CD4-positive, CD25-positive, alpha-beta regulatory T cell (primary cell): Measurements from ENCODE around the gene RPL10A. TPM values are rescaled to one million over a fixed set of nuclear protein-coding genes. Genes with fewer than 3 reads are reported as not detected.

Source experiments
- ATAC-seq, 2 donors: fragments of 150-1000 bp; cut with Tn5 transposase; one replicate each; pipeline ENCODE4 v1.10.0; 2021; ENCODE audit warnings: low read depth in 2 of 2, moderate number of reproducible peaks in 2 of 2, moderate library complexity in 1 of 2
- DNase-seq, 3 donors: peaks; one replicate each; pipeline versions ENCODE4 v3.0.0 to v3.0.0-alpha.2; 2012 to 2022; ENCODE audit warnings: mixed read lengths in 1 of 3
- H3K27ac ChIP-seq: one replicate; pipeline ENCODE4 v1.7.0; 2013; ENCODE audit warnings: mild to moderate bottlenecking, low read length; ENCODE audit not compliant: insufficient read depth, poor library complexity, severe bottlenecking
- H3K27me3 ChIP-seq: one replicate; pipeline ENCODE4 v1.7.0; 2013; ENCODE audit warnings: low read length; ENCODE audit not compliant: control insufficient read depth, insufficient read depth
- H3K36me3 ChIP-seq: one replicate; pipeline ENCODE4 v1.7.0; 2013; ENCODE audit warnings: mild to moderate bottlenecking, low read length, moderate library complexity; ENCODE audit not compliant: control insufficient read depth, insufficient read depth
- H3K4me1 ChIP-seq: 2 replicates; pipeline ENCODE4 v1.7.0; 2013; ENCODE audit warnings: mild to moderate bottlenecking, low read length; ENCODE audit not compliant: insufficient read depth, control insufficient read depth, poor library complexity, severe bottlenecking
- H3K4me3 ChIP-seq: one replicate; pipeline ENCODE4 v1.7.0; 2013; ENCODE audit warnings: low read depth, mild to moderate bottlenecking, low read length, moderate library complexity
- H3K9me3 ChIP-seq, 2 experiments: 1 replicate in 1 of 2; 2 replicates in 1 of 2; pipeline ENCODE4 v1.7.0; 2013; ENCODE audit warnings: low read length in 2 of 2, mild to moderate bottlenecking in 1 of 2, moderate library complexity in 1 of 2; ENCODE audit not compliant: control insufficient read depth in 2 of 2
- H3K27ac Mint-ChIP-seq, 3 donors: one replicate each; pipeline ENCODE4 v1.8.0; 2020 to 2022; ENCODE audit warnings: mild to moderate bottlenecking in 3 of 3, mixed read lengths in 3 of 3, moderate library complexity in 2 of 3
- H3K27me3 Mint-ChIP-seq: one replicate; pipeline ENCODE4 v1.8.0; 2022; ENCODE audit warnings: mild to moderate bottlenecking, mixed read lengths
- H3K36me3 Mint-ChIP-seq: one replicate; pipeline ENCODE4 v1.8.0; 2020; ENCODE audit warnings: mixed read lengths
- H3K4me1 Mint-ChIP-seq, 4 donors: one replicate each; pipeline ENCODE4 v1.8.0; 2020 to 2022; ENCODE audit warnings: mixed read lengths in 4 of 4, mild to moderate bottlenecking in 1 of 4
- H3K4me3 Mint-ChIP-seq, 4 donors: one replicate each; pipeline ENCODE4 v1.8.0; 2020 to 2022; ENCODE audit warnings: mild to moderate bottlenecking in 4 of 4, mixed read lengths in 4 of 4, moderate library complexity in 3 of 4
- H3K9me3 Mint-ChIP-seq, 7 donors: one replicate each; pipeline ENCODE4 v1.8.0; 2020 to 2022; ENCODE audit warnings: mixed read lengths in 7 of 7, mild to moderate bottlenecking in 3 of 7, moderate library complexity in 2 of 7
- polyA plus RNA-seq, 4 donors: library from polyadenylated mRNA; unstranded; fragments of 300-500 nt; fragmentation: Illumina TruSeq; gene quantifications; one replicate each; pipeline ENCODE4 v1.2.3, GENCODE V29; 2021
- total RNA-seq: library from RNA; stranded (reverse); gene quantifications from one replicate; pipeline ENCODE4 v1.2.3, GENCODE V29; 2022

Gene RPL10A
- total and polyA plus RNA-seq, 5 donors from 2014 or later, result 848 to 1,343 (median 1,161) TPM

- Histone ChIP-seq H3K4me1 (peaks cover 17% of the 10 kb centered on the region), H3K36me3 (no peaks in the 10 kb centered on the region), H3K9me3 (no peaks in the 10 kb centered on the region), H3K27ac (no peak overlapping the region), H3K27me3 (peaks cover 10% of the 10 kb centered on the region), H3K4me3 (no peak overlapping the region)
- Mint-ChIP-seq H3K9me3 (peaks cover 0 to 2% (median 0%) of the 10 kb centered on the region in 7 donors), H3K27me3 (peaks cover 28% of the 10 kb centered on the region), H3K4me3 (peak overlapping the region; percentile 81 to 90 (median 84)), H3K36me3 (no peaks in the 10 kb centered on the region), H3K4me1 (peaks cover 0 to 24% (median 5%) of the 10 kb centered on the region in 4 donors), H3K27ac (peak overlapping the region in 1 of 3 donors; percentile 47)
- DNase-seq (no peak), ATAC-seq (no peak)
Measured at GRCh38 chr6:35496036-35496840, 28.0 kb downstream of the RPL10A start.

- H3K27me3 ChIP-seq, result peaks cover 10% of the 10 kb centered on the region
- Mint-ChIP-seq H3K27ac (peak within 1 kb of the TSS in 2 of 3 donors; percentile 47 to 66), H3K9me3 (peaks cover 0 to 2% (median 0%) of the 10 kb centered on the region in 7 donors), H3K4me1 (peaks cover 0 to 24% (median 5%) of the 10 kb centered on the region in 4 donors), H3K4me3 (peak within 1 kb of the TSS; percentile 81 to 91 (median 85)), H3K36me3 (no peaks in the 10 kb centered on the region), H3K27me3 (peaks cover 28% of the 10 kb centered on the region)
- peaks cover 17% of the 10 kb centered on the region for H3K4me1 ChIP-seq
- no peaks in the 10 kb centered on the region for H3K36me3 ChIP-seq
- no peak within 1 kb of the TSS for H3K4me3 ChIP-seq
- no peak within 1 kb of the TSS for H3K27ac ChIP-seq
- ATAC-seq (peak; percentile 59 to 62), DNase-seq (peak; percentile 29 to 52 (median 44))
- H3K9me3 ChIP-seq, result no peaks in the 10 kb centered on the region
Measured at GRCh38 chr6:35496841-35497570, 28.8 kb downstream of the RPL10A start, which contains the start of gene TEAD3. TEAD3 (minus strand) TSS chr6:35497079.

- DNase-seq, result peak; percentile 16 to 51 (median 33)
- peaks cover 17% of the 10 kb centered on the region for H3K4me1 ChIP-seq
- no peaks in the 10 kb centered on the region for H3K36me3 ChIP-seq
- H3K9me3 Mint-ChIP-seq, result peaks cover 0 to 2% (median 0%) of the 10 kb centered on the region in 7 donors
- H3K27ac Mint-ChIP-seq, result peak overlapping the region in 1 of 3 donors; percentile 66
- H3K27me3 ChIP-seq, result peaks cover 10% of the 10 kb centered on the region
- no peaks in the 10 kb centered on the region for H3K36me3 Mint-ChIP-seq
- no peak overlapping the region for H3K4me3 ChIP-seq
- peaks cover 0 to 24% (median 5%) of the 10 kb centered on the region in 4 donors for H3K4me1 Mint-ChIP-seq
- ATAC-seq, result peak; percentile 5 to 33
- H3K27me3 Mint-ChIP-seq, result peaks cover 32% of the 10 kb centered on the region
- H3K9me3 ChIP-seq, result no peaks in the 10 kb centered on the region
- peak overlapping the region; percentile 82 to 91 (median 86) for H3K4me3 Mint-ChIP-seq
- H3K27ac ChIP-seq, result no peak overlapping the region
Measured at GRCh38 chr6:35497571-35498421, 29.6 kb downstream of the RPL10A start.

- no peak for ATAC-seq
- peaks cover 0 to 19% (median 5%) of the 10 kb centered on the region in 4 donors for H3K4me1 Mint-ChIP-seq
- H3K4me3 Mint-ChIP-seq, result peak overlapping the region; percentile 82 to 91 (median 86)
- H3K27me3 ChIP-seq, result peaks cover 8% of the 10 kb centered on the region
- DNase-seq, result no peak
- H3K36me3 Mint-ChIP-seq, result no peaks in the 10 kb centered on the region
- H3K4me1 ChIP-seq, result peaks cover 17% of the 10 kb centered on the region
- peaks cover 40% of the 10 kb centered on the region for H3K27me3 Mint-ChIP-seq
- peaks cover 0 to 2% (median 0%) of the 10 kb centered on the region in 7 donors for H3K9me3 Mint-ChIP-seq
- H3K27ac Mint-ChIP-seq, result peak overlapping the region in 2 of 3 donors; percentile 70 to 93
- no peak overlapping the region for H3K4me3 ChIP-seq
- H3K36me3 ChIP-seq, result no peaks in the 10 kb centered on the region
- no peaks in the 10 kb centered on the region for H3K9me3 ChIP-seq
- no peak overlapping the region for H3K27ac ChIP-seq
Measured at GRCh38 chr6:35498422-35499067, 30.3 kb downstream of the RPL10A start.

- H3K27ac Mint-ChIP-seq, result no peak overlapping the region
- ATAC-seq, result no peak
Measured at GRCh38 chr6:35499372-35499771, 31.2 kb downstream of the RPL10A start.

GRCh38 chr6:35500782-35501181, 32.6 kb downstream of the RPL10A start:
- no peak for DNase-seq
- Histone ChIP-seq H3K4me3 (no peak overlapping the region), H3K36me3 (no peaks in the 10 kb centered on the region), H3K27me3 (peaks cover 8% of the 10 kb centered on the region), H3K27ac (no peak overlapping the region), H3K4me1 (peaks cover 17% of the 10 kb centered on the region), H3K9me3 (no peaks in the 10 kb centered on the region)
- Mint-ChIP-seq H3K9me3 (peaks cover 0 to 2% (median 0%) of the 10 kb centered on the region in 7 donors), H3K4me3 (no peak overlapping the region), H3K27me3 (peaks cover 40% of the 10 kb centered on the region), H3K4me1 (peaks cover 0 to 10% (median 4%) of the 10 kb centered on the region in 4 donors), H3K36me3 (no peaks in the 10 kb centered on the region), H3K27ac (peak overlapping the region in 1 of 3 donors; percentile 42)
- no peak for ATAC-seq

More at GRCh38 chr6:35499372-35499771, 31.2 kb downstream of the RPL10A start:
- no peak for DNase-seq
- Mint-ChIP-seq H3K27me3 (peaks cover 40% of the 10 kb centered on the region), H3K4me3 (peak overlapping the region in 2 of 4 donors; percentile 86 to 87), H3K36me3 (no peaks in the 10 kb centered on the region), H3K4me1 (peaks cover 0 to 16% (median 4%) of the 10 kb centered on the region in 4 donors), H3K9me3 (peaks cover 0 to 2% (median 0%) of the 10 kb centered on the region in 7 donors)
- peaks cover 8% of the 10 kb centered on the region for H3K27me3 ChIP-seq
- no peak overlapping the region for H3K4me3 ChIP-seq
- no peak overlapping the region for H3K27ac ChIP-seq
- H3K9me3 ChIP-seq, result no peaks in the 10 kb centered on the region
- H3K36me3 ChIP-seq, result no peaks in the 10 kb centered on the region
- peaks cover 17% of the 10 kb centered on the region for H3K4me1 ChIP-seq
